ENCODE data around the gene ANTKMT.

Gene ANTKMT

GRCh38 chr16:680967-681745 lies 39.8 kb upstream of the ANTKMT start:
- Histone ChIP-seq H3K9me2 (replicated peaks; ENCODE audit: insufficient read depth, low read length) (no peaks in the 10 kb centered on the region), H4K20me1 (ENCODE audit: low read depth, low read length) (no peaks in the 10 kb centered on the region), H3K4me2 (ENCODE audit: low read depth, low read length, poor library complexity, severe bottlenecking) (peak overlapping the region; percentile 57), H2AFZ (ENCODE audit: low read depth, low read length, severe bottlenecking) (no peak overlapping the region), H3K79me2 (ENCODE audit: insufficient read depth, low read length) (peaks cover 23% of the 10 kb centered on the region; the same call in 1 of the 2 replicates), H3K36me3 (ENCODE audit: low read length) (no peaks in the 10 kb centered on the region), H3K27me3 (ENCODE audit: low read length) (no peaks in the 10 kb centered on the region), H3F3A (ENCODE audit: insufficient read depth) (peaks cover 9% of the 10 kb centered on the region; the same call in 1 of the 2 replicates), H3K27ac (ENCODE audit: low read depth, low read length) (peak overlapping the region; percentile 51), H3K9ac (ENCODE audit: low read length) (peak overlapping the region; percentile 75), H3K9me3 (ENCODE audit: insufficient read depth, low read length) (no peaks in the 10 kb centered on the region), H3K4me3 (ENCODE audit: insufficient read depth, low read length, poor library complexity, severe bottlenecking) (peak overlapping the region; percentile 62)
- no peak for TF ChIP-seq EZH2phosphoT487 (conservative IDR thresholded peaks at IDR 0.05; ENCODE audit: low read length)
- peak; percentile 10 for TF ChIP-seq CTCF (IDR thresholded peaks at IDR 0.05; ENCODE audit: insufficient read depth, low read length, poor library complexity, severe bottlenecking)

- Histone ChIP-seq H3K9me2 (replicated peaks; ENCODE audit: insufficient read depth, low read length) (no peaks in the 10 kb centered on the region), H3K27ac (ENCODE audit: low read depth, low read length) (no peak overlapping the region), H3K4me3 (ENCODE audit: insufficient read depth, low read length, poor library complexity, severe bottlenecking) (peak overlapping the region; percentile 62), H3K27me3 (ENCODE audit: low read length) (no peaks in the 10 kb centered on the region), H3K4me2 (ENCODE audit: low read depth, low read length, poor library complexity, severe bottlenecking) (peak overlapping the region; percentile 57), H3K9me3 (ENCODE audit: insufficient read depth, low read length) (no peaks in the 10 kb centered on the region), H3K79me2 (ENCODE audit: insufficient read depth, low read length) (peaks cover 23% of the 10 kb centered on the region; the same call in 1 of the 2 replicates), H4K20me1 (ENCODE audit: low read depth, low read length) (no peaks in the 10 kb centered on the region), H2AFZ (ENCODE audit: low read depth, low read length, severe bottlenecking) (no peak overlapping the region), H3K36me3 (ENCODE audit: low read length) (no peaks in the 10 kb centered on the region), H3K9ac (ENCODE audit: low read length) (peak overlapping the region; percentile 75; the same call in 1 of the 2 replicates), H3F3A (ENCODE audit: insufficient read depth) (peaks cover 9% of the 10 kb centered on the region; the same call in 1 of the 2 replicates)
- TF ChIP-seq EZH2phosphoT487 (conservative IDR thresholded peaks at IDR 0.05; ENCODE audit: low read length) (no peak), CTCF (IDR thresholded peaks at IDR 0.05; ENCODE audit: insufficient read depth, low read length, poor library complexity, severe bottlenecking) (no peak)
These were observed 39.1 kb upstream of the ANTKMT start for GRCh38 chr16:681746-682427.

GRCh38 chr16:682493-683395 lies 38.2 kb upstream of the ANTKMT start:
- Histone ChIP-seq H3K36me3 (ENCODE audit: low read length) (no peaks in the 10 kb centered on the region), H3K9ac (ENCODE audit: low read length) (peak overlapping the region; percentile 58; the same call in 1 of the 2 replicates), H2AFZ (ENCODE audit: low read depth, low read length, severe bottlenecking) (no peak overlapping the region), H3F3A (ENCODE audit: insufficient read depth) (peaks cover 9% of the 10 kb centered on the region; the same call in 1 of the 2 replicates), H3K9me3 (ENCODE audit: insufficient read depth, low read length) (no peaks in the 10 kb centered on the region), H4K20me1 (ENCODE audit: low read depth, low read length) (no peaks in the 10 kb centered on the region), H3K4me3 (ENCODE audit: insufficient read depth, low read length, poor library complexity, severe bottlenecking) (no peak overlapping the region), H3K9me2 (replicated peaks; ENCODE audit: insufficient read depth, low read length) (no peaks in the 10 kb centered on the region), H3K4me2 (ENCODE audit: low read depth, low read length, poor library complexity, severe bottlenecking) (peak overlapping the region; percentile 64), H3K27ac (ENCODE audit: low read depth, low read length) (no peak overlapping the region), H3K79me2 (ENCODE audit: insufficient read depth, low read length) (peaks cover 23% of the 10 kb centered on the region; the same call in 1 of the 2 replicates), H3K27me3 (ENCODE audit: low read length) (no peaks in the 10 kb centered on the region)
- TF ChIP-seq CTCF (IDR thresholded peaks at IDR 0.05; ENCODE audit: insufficient read depth, low read length, poor library complexity, severe bottlenecking) = no peak
- no peak for TF ChIP-seq EZH2phosphoT487 (conservative IDR thresholded peaks at IDR 0.05; ENCODE audit: low read length)

Data from SU-DHL-6 (cell line).